ENCODE results near the gene OSTN. TPM values are rescaled to one million over a fixed set of nuclear protein-coding genes. Genes with fewer than 3 reads are reported as not detected.
"Not testable (repeated sequence)": the region's sequence is repeated elsewhere in the genome, so short reads cannot be mapped to it uniquely, and the experiment has no call there.

Gene OSTN
- total and polyA plus RNA-seq, 2 donors (not counting 1 experiment from before 2014, with no cell fraction given): not detected

DNA sequence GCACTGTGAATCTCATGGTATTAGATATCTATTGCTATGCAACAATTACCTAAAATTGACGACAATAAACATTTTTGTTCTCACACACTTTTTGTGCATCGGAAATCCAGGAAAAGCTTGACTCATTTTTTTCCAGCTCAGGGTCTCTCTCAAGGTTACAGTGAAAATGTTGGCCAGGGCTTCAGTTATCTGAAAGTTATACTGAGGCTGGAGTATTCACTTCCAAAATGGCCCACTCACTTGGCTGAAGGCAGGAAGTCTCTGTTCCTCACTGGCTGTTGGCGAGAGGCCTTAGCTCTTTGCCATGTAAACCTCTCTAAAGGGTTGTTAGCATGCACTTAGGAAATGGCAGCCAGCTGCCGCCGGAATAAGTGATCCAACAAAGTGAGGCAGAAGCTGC is 41.4 kb downstream of the OSTN start:
- Histone ChIP-seq H3K9me3 (ENCODE audit: control extremely low read depth in 1 of 3, control insufficient read depth in 2 of 3, insufficient read depth in 1 of 3, low read length in 2 of 3) (no peaks in the 10 kb centered on the region), H3K4me2 (replicated peaks; ENCODE audit: low read depth, low read length, poor library complexity, severe bottlenecking) (no peak overlapping the region), H3K79me2 (ENCODE audit: control insufficient read depth, insufficient read depth, low read length) (peaks cover 3% of the 10 kb centered on the region), H3K27me3 (replicated peaks in 1 of 4; ENCODE audit: control extremely low read depth in 1 of 4, control insufficient read depth in 3 of 4, insufficient read depth in 4 of 4, low read length in 3 of 4) (no peaks in the 10 kb centered on the region), H4K20me1 (ENCODE audit: control insufficient read depth, insufficient read depth, low read length, poor library complexity, severe bottlenecking) (no peaks in the 10 kb centered on the region), H3K27ac (ENCODE audit: low read length in 2 of 2) (no peak overlapping the region), H3K4me3 (ENCODE audit: control extremely low read depth in 1 of 5, extremely low read depth in 1 of 5, insufficient read depth in 1 of 5, low read depth in 2 of 5, low read length in 4 of 5) (no peak overlapping the region), H3K4me1 (ENCODE audit: control insufficient read depth in 2 of 2, insufficient read depth in 2 of 2, low read length in 2 of 2) (peaks cover 9 to 18% of the 10 kb centered on the region in 2 donors), H2AFZ (ENCODE audit: insufficient read depth, low read depth, low read length, poor library complexity, severe bottlenecking) (no peak overlapping the region), H3K9ac (ENCODE audit: low read length) (no peak overlapping the region), H3K36me3 (replicated peaks in 1 of 2; ENCODE audit: control extremely low read depth in 1 of 2, control insufficient read depth in 1 of 2, extremely low read depth in 1 of 2, insufficient read depth in 2 of 2, low read length in 1 of 2) (no peaks in the 10 kb centered on the region)
- ATAC-seq (ENCODE audit: low read depth) (no peak), DNase-seq (no peak)
- ChIA-PET CTCF (interaction anchor here (1.2 to 1.4 kb wide), 2 partner anchors 118 to 133 kb away, joined by 3 to 4 read pairs; no protein-coding TSS in a partner anchor), POLR2A (no interaction called here)
- Mint-ChIP-seq H3K27me3 (no peaks in the 10 kb centered on the region), H3K9me3 (ENCODE audit: insufficient read depth) (no peaks in the 10 kb centered on the region), H3K27ac (no peak overlapping the region), H3K4me1 (peaks cover 39% of the 10 kb centered on the region), H3K4me3 (no peak overlapping the region)
- 100% methylated on average over 1 of the region's 5 CpGs for WGBS (ENCODE audit: insufficient coverage)
- intact Hi-C loops (cut with micrococcal nuclease): no loop called here
- no peak for TF ChIP-seq EZH2 (IDR thresholded peaks at IDR 0.05; ENCODE audit: borderline replicate concordance, insufficient read depth, low read depth, low read length, poor library complexity, severe bottlenecking)
- TF ChIP-seq, protein P1, sequence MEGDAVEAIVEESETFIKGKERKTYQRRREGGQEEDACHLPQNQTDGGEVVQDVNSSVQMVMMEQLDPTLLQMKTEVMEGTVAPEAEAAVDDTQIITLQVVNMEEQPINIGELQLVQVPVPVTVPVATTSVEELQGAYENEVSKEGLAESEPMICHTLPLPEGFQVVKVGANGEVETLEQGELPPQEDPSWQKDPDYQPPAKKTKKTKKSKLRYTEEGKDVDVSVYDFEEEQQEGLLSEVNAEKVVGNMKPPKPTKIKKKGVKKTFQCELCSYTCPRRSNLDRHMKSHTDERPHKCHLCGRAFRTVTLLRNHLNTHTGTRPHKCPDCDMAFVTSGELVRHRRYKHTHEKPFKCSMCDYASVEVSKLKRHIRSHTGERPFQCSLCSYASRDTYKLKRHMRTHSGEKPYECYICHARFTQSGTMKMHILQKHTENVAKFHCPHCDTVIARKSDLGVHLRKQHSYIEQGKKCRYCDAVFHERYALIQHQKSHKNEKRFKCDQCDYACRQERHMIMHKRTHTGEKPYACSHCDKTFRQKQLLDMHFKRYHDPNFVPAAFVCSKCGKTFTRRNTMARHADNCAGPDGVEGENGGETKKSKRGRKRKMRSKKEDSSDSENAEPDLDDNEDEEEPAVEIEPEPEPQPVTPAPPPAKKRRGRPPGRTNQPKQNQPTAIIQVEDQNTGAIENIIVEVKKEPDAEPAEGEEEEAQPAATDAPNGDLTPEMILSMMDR (IDR thresholded peaks at IDR 0.05): no peak

DNA sequence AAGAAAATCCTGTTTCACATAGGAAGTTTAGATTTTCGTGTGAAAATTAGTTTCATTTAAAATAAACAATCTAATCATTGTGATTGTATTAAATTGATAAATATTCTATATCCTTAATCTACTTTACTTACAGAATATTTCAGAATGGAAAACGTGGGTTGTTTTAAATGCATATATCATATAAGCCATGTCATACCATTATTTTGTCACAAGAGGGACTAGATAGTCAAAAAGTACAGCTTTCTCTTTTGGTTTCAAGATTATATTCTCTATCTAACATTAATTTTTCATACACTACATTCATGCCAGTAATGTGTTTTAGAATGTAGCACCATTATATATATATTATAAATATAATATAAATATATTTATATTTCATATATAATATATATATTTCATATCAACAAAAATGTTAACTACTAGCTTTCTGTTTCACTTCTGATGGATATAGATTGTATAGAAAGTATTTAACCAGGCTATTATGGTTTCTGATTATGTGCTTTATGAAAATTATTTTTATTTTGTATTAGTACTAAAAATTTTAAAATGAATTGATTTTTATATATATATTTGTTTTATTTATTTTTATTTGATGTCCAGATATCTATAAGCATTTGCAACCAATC is 45.3 kb downstream of the OSTN start:
- peak overlapping the region; percentile 9 for H3K4me2 ChIP-seq (replicated peaks; ENCODE audit: low read depth, low read length, poor library complexity, severe bottlenecking)
- no peak for TF ChIP-seq EZH2 (IDR thresholded peaks at IDR 0.05; ENCODE audit: borderline replicate concordance, insufficient read depth, low read depth, low read length, poor library complexity, severe bottlenecking)
- TF ChIP-seq, protein P1 (IDR thresholded peaks at IDR 0.05): peak; percentile 85
- H3K4me3 Mint-ChIP-seq: no peak overlapping the region
- H3K4me3 ChIP-seq (ENCODE audit: control extremely low read depth in 1 of 5, extremely low read depth in 1 of 5, insufficient read depth in 1 of 5, low read depth in 2 of 5, low read length in 4 of 5): no peak overlapping the region
- CTCF ChIA-PET: interaction anchor here (0.6 to 4.2 kb wide), 26 partner anchors 8 to 156 kb away, joined by 3 to 31 read pairs (median 4); partner anchors contain the start of genes CCDC50 and UTS2B
- intact Hi-C loops (cut with micrococcal nuclease): loop anchor here (1.0 kb wide), 2 partner anchors 85 to 144 kb away; partner anchors contain the start of gene CCDC50
- H2AFZ ChIP-seq (ENCODE audit: insufficient read depth, low read depth, low read length, poor library complexity, severe bottlenecking): no peak overlapping the region
- no peaks in the 10 kb centered on the region for H4K20me1 ChIP-seq (ENCODE audit: control insufficient read depth, insufficient read depth, low read length, poor library complexity, severe bottlenecking)
- no peak overlapping the region for H3K9ac ChIP-seq (ENCODE audit: low read length)
- H3K4me1 ChIP-seq (ENCODE audit: control insufficient read depth in 2 of 2, insufficient read depth in 2 of 2, low read length in 2 of 2): peaks cover 20% of the 10 kb centered on the region in 2 donors
- H3K79me2 ChIP-seq (ENCODE audit: control insufficient read depth, insufficient read depth, low read length): peaks cover 6% of the 10 kb centered on the region
- POLR2A ChIA-PET: interaction anchor here (1.0 to 1.2 kb wide), 2 partner anchors 57 to 85 kb away, joined by 4 to 6 read pairs; partner anchors contain the start of gene CCDC50
- peaks cover 34% of the 10 kb centered on the region for H3K4me1 Mint-ChIP-seq
- no peaks in the 10 kb centered on the region for H3K27me3 Mint-ChIP-seq
- no peaks in the 10 kb centered on the region for H3K27me3 ChIP-seq (replicated peaks in 1 of 4; ENCODE audit: control extremely low read depth in 1 of 4, control insufficient read depth in 3 of 4, insufficient read depth in 4 of 4, low read length in 3 of 4)
- H3K9me3 ChIP-seq (ENCODE audit: control extremely low read depth in 1 of 3, control insufficient read depth in 2 of 3, insufficient read depth in 1 of 3, low read length in 2 of 3): peaks cover 0 to 9% (median 0%) of the 10 kb centered on the region in 3 donors
- no peak overlapping the region for H3K27ac Mint-ChIP-seq
- H3K36me3 ChIP-seq (replicated peaks in 1 of 2; ENCODE audit: control extremely low read depth in 1 of 2, control insufficient read depth in 1 of 2, extremely low read depth in 1 of 2, insufficient read depth in 2 of 2, low read length in 1 of 2): no peaks in the 10 kb centered on the region
- H3K9me3 Mint-ChIP-seq (ENCODE audit: insufficient read depth): no peaks in the 10 kb centered on the region
- peak overlapping the region; percentile 70 to 73 for H3K27ac ChIP-seq (ENCODE audit: low read length in 2 of 2)
- ATAC-seq (ENCODE audit: low read depth): no peak
- peak; percentile 56 for DNase-seq
- no CpG with 5 or more reads among the region's 2 CpGs for WGBS (ENCODE audit: insufficient coverage)

DNA sequence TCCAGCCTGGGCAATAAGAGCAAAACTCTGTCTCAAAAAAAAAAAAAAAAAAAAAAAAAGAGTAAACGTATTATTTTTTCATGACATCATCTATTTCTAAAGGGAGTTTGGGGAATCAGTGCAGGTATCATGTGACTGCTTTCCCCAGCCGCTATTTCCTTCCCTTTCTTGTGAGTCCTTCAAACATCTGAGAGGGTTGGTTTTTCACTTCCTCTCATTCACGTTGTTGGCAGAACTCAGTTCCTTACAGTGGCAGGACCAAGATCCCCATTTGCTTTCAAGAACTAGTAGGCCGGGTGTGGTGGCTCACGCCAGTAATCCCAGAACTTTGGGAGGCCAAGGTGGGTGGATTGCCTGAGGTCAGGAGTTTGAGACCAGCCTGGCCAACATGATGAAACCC is 47.0 kb downstream of the OSTN start:
- H2AFZ ChIP-seq (ENCODE audit: insufficient read depth, low read depth, low read length, poor library complexity, severe bottlenecking); H3K9me3 Mint-ChIP-seq (ENCODE audit: insufficient read depth); H3K27me3 ChIP-seq (replicated peaks in 1 of 4; ENCODE audit: control extremely low read depth in 1 of 4, control insufficient read depth in 3 of 4, insufficient read depth in 4 of 4, low read length in 3 of 4); H4K20me1 ChIP-seq (ENCODE audit: control insufficient read depth, insufficient read depth, low read length, poor library complexity, severe bottlenecking); H3K9ac ChIP-seq (ENCODE audit: low read length); H3K79me2 ChIP-seq (ENCODE audit: control insufficient read depth, insufficient read depth, low read length); H3K4me3 ChIP-seq (ENCODE audit: control extremely low read depth in 1 of 5, extremely low read depth in 1 of 5, insufficient read depth in 1 of 5, low read depth in 2 of 5, low read length in 4 of 5); H3K36me3 ChIP-seq (replicated peaks in 1 of 2; ENCODE audit: control extremely low read depth in 1 of 2, control insufficient read depth in 1 of 2, extremely low read depth in 1 of 2, insufficient read depth in 2 of 2, low read length in 1 of 2); H3K27me3 Mint-ChIP-seq; H3K9me3 ChIP-seq (ENCODE audit: control extremely low read depth in 1 of 3, control insufficient read depth in 2 of 3, insufficient read depth in 1 of 3, low read length in 2 of 3): not testable (repeated sequence)
- POLR2A ChIA-PET: interaction anchor here (0.7 to 1.0 kb wide), 2 partner anchors 80 to 114 kb away, joined by 5 to 6 read pairs; no protein-coding TSS in a partner anchor
- peaks cover 25% of the 10 kb centered on the region for H3K4me1 Mint-ChIP-seq
- intact Hi-C loops (cut with micrococcal nuclease): loop anchor here (1.0 kb wide), 1 partner anchor 50 kb away; no protein-coding TSS in a partner anchor
- peak; percentile 92 for ATAC-seq (ENCODE audit: low read depth)
- H3K27ac Mint-ChIP-seq: peak overlapping the region; percentile 93
- H3K27ac ChIP-seq (ENCODE audit: low read length in 2 of 2): peak overlapping the region; percentile 70 to 73
- WGBS (ENCODE audit: insufficient coverage): no CpG with 5 or more reads among the region's 5 CpGs
- CTCF ChIA-PET: interaction anchor here (1.0 to 4.1 kb wide), 6 partner anchors 17 to 1198 kb away, joined by 3 to 31 read pairs (median 8); no protein-coding TSS in a partner anchor
- H3K4me3 Mint-ChIP-seq: peak overlapping the region; percentile 60
- peak overlapping the region; percentile 39 for H3K4me2 ChIP-seq (replicated peaks; ENCODE audit: low read depth, low read length, poor library complexity, severe bottlenecking)
- peak; percentile 94 for DNase-seq
- H3K4me1 ChIP-seq (ENCODE audit: control insufficient read depth in 2 of 2, insufficient read depth in 2 of 2, low read length in 2 of 2): peaks cover 20% of the 10 kb centered on the region in 2 donors

Data from B cell (primary cell).